Liver (tissue), 3 donors: ENCODE data around the gene KRT86.

Experiments used
- CTCF ChIP-seq: fragments of 150-350 bp; IDR thresholded peaks from 2 replicates; pipeline ENCODE4 v1.5.1; 2017; ENCODE audit warnings: improper control_type of control experiment, low read depth, low read length; ENCODE audit not compliant: missing input control
- EGR1 ChIP-seq, 2 donors: IDR thresholded peaks; 2 replicates each; pipeline ENCODE4 v1.6.1; 2016 to 2018; ENCODE audit warnings: antibody characterized with exemption in 2 of 2, low read depth in 2 of 2
- RXRA ChIP-seq, 2 donors: IDR thresholded peaks; 2 replicates each; pipeline ENCODE4 v1.6.1; 2017 to 2018; ENCODE audit warnings: antibody characterized with exemption in 2 of 2, mild to moderate bottlenecking in 1 of 2
- TAF1 ChIP-seq: conservative IDR thresholded peaks from 2 replicates; pipeline ENCODE4 v1.6.1; 2016; ENCODE audit warnings: antibody characterized with exemption, mild to moderate bottlenecking
- donor health status: healthy.
- donor health status: healthy.

GRCh38 chr12:52296572-52297215 lies 22.2 kb downstream of the KRT86 start:
- TF ChIP-seq CTCF (no peak), RXRA (IDR thresholded peaks at IDR 0.05) (no peak), TAF1 (no peak), EGR1 (IDR thresholded peaks at IDR 0.05; ENCODE audit: low read depth in 2 of 2) (no peak)
